Gastrocnemius medialis (tissue), 4 donors: ENCODE data around the gene RBBP7.

Source experiments
- CTCF ChIP-seq, 5 experiments: fragments of 450-650 bp in 3 of 5; fragments of 200-600 bp in 2 of 5; sonication (generic) in 2 of 5; IDR thresholded peaks in 4 of 5; conservative IDR thresholded peaks in 1 of 5; 1 replicate in 4 of 5; 2 replicates in 1 of 5; pipeline ENCODE4 v1.5.1; 2016 to 2019; ENCODE audit warnings: antibody characterized with exemption in 5 of 5, mild to moderate bottlenecking in 3 of 5, moderate library complexity in 3 of 5
- POLR2A ChIP-seq, 2 donors: fragments of 450-650 bp; IDR thresholded peaks; one replicate each; pipeline ENCODE4 v1.6.1; 2017; ENCODE audit warnings: antibody characterized with exemption in 2 of 2, mild to moderate bottlenecking in 2 of 2, moderate library complexity in 2 of 2

GRCh38 chrX:16807548-16807947 lies 62.6 kb downstream of the RBBP7 start:
- TF ChIP-seq CTCF (IDR thresholded peaks at IDR 0.05 in 4 of 5, conservative IDR thresholded peaks at IDR 0.05 in 1 of 5) (no peak), POLR2A (IDR thresholded peaks at IDR 0.05) (no peak)
